Measurements from ENCODE around the gene ME2.
"Not testable (repeated sequence)": the region's sequence is repeated elsewhere in the genome, so short reads cannot be mapped to it uniquely, and the experiment has no call there.

Gene ME2

GRCh38 chr18:50862401-50862800, 16.5 kb upstream of the ME2 start:
- no peak for FAIRE-seq

- no peak for FAIRE-seq
These were observed 15.0 kb upstream of the ME2 start for GRCh38 chr18:50863840-50864375.

- FAIRE-seq, result no peak
These were observed 12.2 kb upstream of the ME2 start for GRCh38 chr18:50866765-50867164.

- FAIRE-seq, result no peak
These were observed 9.8 kb upstream of the ME2 start for GRCh38 chr18:50869150-50869549.

- FAIRE-seq, result no peak
These were observed 8.6 kb upstream of the ME2 start for GRCh38 chr18:50870138-50870845.

GRCh38 chr18:50871846-50872245, 7.1 kb upstream of the ME2 start:
- no peak for FAIRE-seq

- no peak for FAIRE-seq
These were observed 2.9 kb upstream of the ME2 start for GRCh38 chr18:50875966-50876536.

GRCh38 chr18:50877545-50878265, 1.2 kb upstream of the ME2 start:
- FAIRE-seq, result no peak

- FAIRE-seq, result no peak
These were observed 592 bp downstream of the ME2 start for GRCh38 chr18:50879302-50880118.

- no peak for FAIRE-seq
These were observed 1.2 kb downstream of the ME2 start for GRCh38 chr18:50880119-50880465.

GRCh38 chr18:50880944-50881343, 2.0 kb downstream of the ME2 start:
- FAIRE-seq, result not testable (repeated sequence)

- no peak for FAIRE-seq
These were observed 8.0 kb downstream of the ME2 start for GRCh38 chr18:50886929-50887328.

- no peak for FAIRE-seq
These were observed 16.6 kb downstream of the ME2 start for GRCh38 chr18:50895350-50896045.

GRCh38 chr18:50896093-50896492, 17.2 kb downstream of the ME2 start:
- FAIRE-seq, result no peak

- no peak for FAIRE-seq
These were observed 20.0 kb downstream of the ME2 start for GRCh38 chr18:50898919-50899318.

GRCh38 chr18:50902797-50903196, 23.9 kb downstream of the ME2 start:
- FAIRE-seq, result no peak

GRCh38 chr18:50906843-50907242, 27.9 kb downstream of the ME2 start:
- no peak for FAIRE-seq

GRCh38 chr18:50909261-50909660, 30.3 kb downstream of the ME2 start:
- FAIRE-seq, result no peak

GRCh38 chr18:50911006-50911405, 32.1 kb downstream of the ME2 start:
- FAIRE-seq, result no peak

- no peak for FAIRE-seq
These were observed 38.1 kb downstream of the ME2 start for GRCh38 chr18:50917021-50917420.

- FAIRE-seq, result no peak
These were observed 39.2 kb downstream of the ME2 start for GRCh38 chr18:50918153-50918552.

- FAIRE-seq, result no peak
These were observed 45.5 kb downstream of the ME2 start for GRCh38 chr18:50924372-50924771.

- FAIRE-seq, result no peak
These were observed 47.6 kb downstream of the ME2 start for GRCh38 chr18:50926521-50926920.
